ENCODE measurements around the gene KLC4. TPM values are rescaled to one million over a fixed set of nuclear protein-coding genes. Genes with fewer than 3 reads are reported as not detected.

The KLC4 gene
- polyA plus RNA-seq, 2 of the 4 experiments (the other 2 are of a cell fraction): 8.4 to 9.9 TPM

DNA sequence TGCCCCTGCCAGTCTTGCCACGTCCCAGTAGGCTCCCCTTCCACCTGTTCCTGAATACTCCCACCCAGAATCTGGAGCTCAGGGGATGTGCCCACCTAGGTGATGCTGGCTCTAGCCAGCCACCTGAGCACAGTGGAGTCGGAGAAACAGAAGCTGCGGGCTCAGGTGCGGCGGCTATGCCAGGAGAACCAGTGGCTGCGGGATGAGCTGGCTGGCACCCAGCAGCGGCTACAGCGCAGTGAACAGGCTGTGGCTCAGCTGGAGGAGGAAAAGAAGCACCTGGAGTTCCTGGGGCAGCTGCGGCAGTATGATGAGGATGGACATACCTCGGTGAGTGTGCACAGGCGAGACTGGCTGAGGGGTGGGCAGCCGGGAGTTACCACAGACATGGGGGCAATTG, 3.4 kb downstream of the KLC4 start:
- no peak for TF ChIP-seq RARB (CRISPR knock-in tag; IDR thresholded peaks at IDR 0.05)
- no peak for TF ChIP-seq EP300 (IDR thresholded peaks at IDR 0.05)
- no peak for TF ChIP-seq RNF2 (IDR thresholded peaks at IDR 0.05; ENCODE audit: borderline replicate concordance, low read depth)
- TF ChIP-seq HDAC2 (IDR thresholded peaks at IDR 0.05): no peak
- no peak for TF ChIP-seq KDM1A (IDR thresholded peaks at IDR 0.05; ENCODE audit: low read depth)
- TF ChIP-seq, protein P1, sequence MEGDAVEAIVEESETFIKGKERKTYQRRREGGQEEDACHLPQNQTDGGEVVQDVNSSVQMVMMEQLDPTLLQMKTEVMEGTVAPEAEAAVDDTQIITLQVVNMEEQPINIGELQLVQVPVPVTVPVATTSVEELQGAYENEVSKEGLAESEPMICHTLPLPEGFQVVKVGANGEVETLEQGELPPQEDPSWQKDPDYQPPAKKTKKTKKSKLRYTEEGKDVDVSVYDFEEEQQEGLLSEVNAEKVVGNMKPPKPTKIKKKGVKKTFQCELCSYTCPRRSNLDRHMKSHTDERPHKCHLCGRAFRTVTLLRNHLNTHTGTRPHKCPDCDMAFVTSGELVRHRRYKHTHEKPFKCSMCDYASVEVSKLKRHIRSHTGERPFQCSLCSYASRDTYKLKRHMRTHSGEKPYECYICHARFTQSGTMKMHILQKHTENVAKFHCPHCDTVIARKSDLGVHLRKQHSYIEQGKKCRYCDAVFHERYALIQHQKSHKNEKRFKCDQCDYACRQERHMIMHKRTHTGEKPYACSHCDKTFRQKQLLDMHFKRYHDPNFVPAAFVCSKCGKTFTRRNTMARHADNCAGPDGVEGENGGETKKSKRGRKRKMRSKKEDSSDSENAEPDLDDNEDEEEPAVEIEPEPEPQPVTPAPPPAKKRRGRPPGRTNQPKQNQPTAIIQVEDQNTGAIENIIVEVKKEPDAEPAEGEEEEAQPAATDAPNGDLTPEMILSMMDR (IDR thresholded peaks at IDR 0.05): no peak
- TF ChIP-seq FOSL2 (IDR thresholded peaks at IDR 0.05): no peak
- TF ChIP-seq FOSL2 (CRISPR knock-in tag; IDR thresholded peaks at IDR 0.05): no peak
- TF ChIP-seq GATA3 (IDR thresholded peaks at IDR 0.05; ENCODE audit: borderline replicate concordance): no peak
- TF ChIP-seq, protein P2, sequence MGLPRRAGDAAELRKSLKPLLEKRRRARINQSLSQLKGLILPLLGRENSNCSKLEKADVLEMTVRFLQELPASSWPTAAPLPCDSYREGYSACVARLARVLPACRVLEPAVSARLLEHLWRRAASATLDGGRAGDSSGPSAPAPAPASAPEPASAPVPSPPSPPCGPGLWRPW (IDR thresholded peaks at IDR 0.05): no peak
- TF ChIP-seq TP53 (CRISPR knock-in tag; IDR thresholded peaks at IDR 0.05): no peak
- no peak for TF ChIP-seq PHF8 (IDR thresholded peaks at IDR 0.05; ENCODE audit: borderline replicate concordance, low read depth)
- TF ChIP-seq HOXB13 (CRISPR knock-in tag; IDR thresholded peaks at IDR 0.05; ENCODE audit: low read depth): no peak
- no peak for ATAC-seq
- POLR2A ChIA-PET: interaction anchor here (1.4 kb wide), 1 partner anchor 9 kb away, joined by 4 read pairs; the partner anchor contains the start of gene CUL7

DNA sequence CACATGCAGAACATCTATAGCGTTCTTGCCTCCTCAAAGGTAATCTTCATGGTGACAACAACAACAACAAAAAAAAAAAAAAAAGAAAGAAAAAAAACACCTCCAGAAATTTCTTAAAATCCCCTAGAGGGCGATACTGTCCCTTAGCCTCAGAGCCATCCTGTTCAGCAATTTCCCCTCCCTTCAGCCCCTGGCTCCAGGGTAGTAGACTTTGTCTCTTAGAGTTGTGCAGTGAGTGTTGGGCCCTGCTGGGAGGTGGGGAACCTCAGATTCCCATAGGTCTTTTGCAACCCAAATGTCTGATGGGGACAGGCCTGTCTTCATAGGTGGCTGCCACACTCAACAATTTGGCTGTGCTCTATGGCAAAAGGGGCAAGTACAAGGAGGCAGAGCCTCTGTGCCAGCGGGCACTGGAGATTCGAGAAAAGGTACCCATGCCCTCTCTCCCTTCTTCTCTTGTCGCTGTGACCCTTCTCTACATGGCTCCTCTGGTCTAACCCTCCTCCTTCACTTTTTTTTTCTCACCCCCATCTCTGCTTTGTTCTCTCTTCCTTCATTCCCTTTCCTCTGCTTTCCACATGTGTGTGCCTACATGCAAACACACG, 10.7 kb downstream of the KLC4 start:
- CTCF ChIA-PET: interaction anchor here (0.8 to 2.0 kb wide), 4 partner anchors 13 to 73 kb away, joined by 3 to 9 read pairs (median 4); no protein-coding TSS in a partner anchor
- peak; percentile 53 to 59 for DNase-seq (ENCODE audit: low read depth in 1 of 2, low spot score in 1 of 2)

More for the DNA sequence above, 3.4 kb downstream of the KLC4 start:
- H3K9me3 ChIP-seq: no peaks in the 10 kb centered on the region
- peaks cover 13% of the 10 kb centered on the region for H3K4me1 ChIP-seq
- no peak overlapping the region for H3K4me3 ChIP-seq
- 92% methylated on average over 12 of the region's 12 CpGs for WGBS (ENCODE audit: missing lambda C conversion rate)
- no peak overlapping the region for H3K4me2 ChIP-seq
- DNase-seq (ENCODE audit: low read depth in 1 of 2, low spot score in 1 of 2): no peak
- H3K27ac ChIP-seq: no peak overlapping the region
- CTCF ChIA-PET: interaction anchor here (1.2 kb wide), 1 partner anchor 18 kb away, joined by 3 read pairs; no protein-coding TSS in a partner anchor
- FAIRE-seq: no peak

More for the DNA sequence above, 10.7 kb downstream of the KLC4 start:
- H3K9me3 ChIP-seq: no peaks in the 10 kb centered on the region
- H3K4me1 ChIP-seq: no peaks in the 10 kb centered on the region
- FAIRE-seq: no peak
- WGBS (ENCODE audit: missing lambda C conversion rate): 25% methylated on average over 6 of the region's 6 CpGs
- no peak overlapping the region for H3K4me2 ChIP-seq
- POLR2A ChIA-PET: no interaction called here
- peak; percentile 73 to 88; a peak in 5 of 6 replicates for ATAC-seq
- no peak overlapping the region for H3K27ac ChIP-seq
- no peak overlapping the region for H3K4me3 ChIP-seq
- TF ChIP-seq GATA3 (IDR thresholded peaks at IDR 0.05; ENCODE audit: borderline replicate concordance) (no peak), EHMT2 (IDR thresholded peaks at IDR 0.05; ENCODE audit: low read depth) (no peak), MYC (IDR thresholded peaks at IDR 0.05; ENCODE audit: borderline replicate concordance, low read length) (no peak), SMC3 (IDR thresholded peaks at IDR 0.05) (peak; percentile 36; the same call in 2 of the 3 replicates), ESRRA (IDR thresholded peaks at IDR 0.05; ENCODE audit: borderline replicate concordance, low read length) (no peak), EHF (CRISPR knock-in tag; IDR thresholded peaks at IDR 0.05) (no peak), CEBPB (IDR thresholded peaks at IDR 0.05) (no peak), RAD21 (conservative IDR thresholded peaks at IDR 0.05 in 1 of 2, IDR thresholded peaks at IDR 0.05 in 1 of 2) (peak; percentile 41 to 51; a peak in 4 of 5 replicates), RFX5 (IDR thresholded peaks at IDR 0.05) (no peak), EP300 (IDR thresholded peaks at IDR 0.05) (no peak), CHD2 (IDR thresholded peaks at IDR 0.05; ENCODE audit: low read length, partially characterized antibody) (no peak), HEYL (CRISPR knock-in tag; IDR thresholded peaks at IDR 0.05) (no peak), JUNB (IDR thresholded peaks at IDR 0.05) (no peak), MAFK (IDR thresholded peaks at IDR 0.05; ENCODE audit: partially characterized antibody) (no peak)
- TF ChIP-seq, protein P1 (IDR thresholded peaks at IDR 0.05): peak; percentile 61

Measured in A549 (cell line).